ENCODE measurements around the gene LARP1. TPM values are rescaled to one million over a fixed set of nuclear protein-coding genes. Genes with fewer than 3 reads are reported as not detected.

LARP1 gene
- total and polyA plus RNA-seq, 9 of the 15 experiments (the other 6 are each of a cell fraction or from before 2014, with no cell fraction given): 22.6 to 300 (median 92.0) TPM

- TF ChIP-seq RBBP5 (IDR thresholded peaks at IDR 0.05; ENCODE audit: borderline replicate concordance, insufficient read depth, low read length, poor library complexity, severe bottlenecking): no peak
- TF ChIP-seq KAT2B (IDR thresholded peaks at IDR 0.05; ENCODE audit: low read depth, low read length): no peak
- no peak for TF ChIP-seq ZKSCAN8 (CRISPR knock-in tag; IDR thresholded peaks at IDR 0.05)
- TF ChIP-seq MYNN (IDR thresholded peaks at IDR 0.05): no peak
- TF ChIP-seq MYNN (CRISPR knock-in tag; IDR thresholded peaks at IDR 0.05): no peak
- no peak for TF ChIP-seq EP400 (IDR thresholded peaks at IDR 0.05)
- TF ChIP-seq, protein P1, sequence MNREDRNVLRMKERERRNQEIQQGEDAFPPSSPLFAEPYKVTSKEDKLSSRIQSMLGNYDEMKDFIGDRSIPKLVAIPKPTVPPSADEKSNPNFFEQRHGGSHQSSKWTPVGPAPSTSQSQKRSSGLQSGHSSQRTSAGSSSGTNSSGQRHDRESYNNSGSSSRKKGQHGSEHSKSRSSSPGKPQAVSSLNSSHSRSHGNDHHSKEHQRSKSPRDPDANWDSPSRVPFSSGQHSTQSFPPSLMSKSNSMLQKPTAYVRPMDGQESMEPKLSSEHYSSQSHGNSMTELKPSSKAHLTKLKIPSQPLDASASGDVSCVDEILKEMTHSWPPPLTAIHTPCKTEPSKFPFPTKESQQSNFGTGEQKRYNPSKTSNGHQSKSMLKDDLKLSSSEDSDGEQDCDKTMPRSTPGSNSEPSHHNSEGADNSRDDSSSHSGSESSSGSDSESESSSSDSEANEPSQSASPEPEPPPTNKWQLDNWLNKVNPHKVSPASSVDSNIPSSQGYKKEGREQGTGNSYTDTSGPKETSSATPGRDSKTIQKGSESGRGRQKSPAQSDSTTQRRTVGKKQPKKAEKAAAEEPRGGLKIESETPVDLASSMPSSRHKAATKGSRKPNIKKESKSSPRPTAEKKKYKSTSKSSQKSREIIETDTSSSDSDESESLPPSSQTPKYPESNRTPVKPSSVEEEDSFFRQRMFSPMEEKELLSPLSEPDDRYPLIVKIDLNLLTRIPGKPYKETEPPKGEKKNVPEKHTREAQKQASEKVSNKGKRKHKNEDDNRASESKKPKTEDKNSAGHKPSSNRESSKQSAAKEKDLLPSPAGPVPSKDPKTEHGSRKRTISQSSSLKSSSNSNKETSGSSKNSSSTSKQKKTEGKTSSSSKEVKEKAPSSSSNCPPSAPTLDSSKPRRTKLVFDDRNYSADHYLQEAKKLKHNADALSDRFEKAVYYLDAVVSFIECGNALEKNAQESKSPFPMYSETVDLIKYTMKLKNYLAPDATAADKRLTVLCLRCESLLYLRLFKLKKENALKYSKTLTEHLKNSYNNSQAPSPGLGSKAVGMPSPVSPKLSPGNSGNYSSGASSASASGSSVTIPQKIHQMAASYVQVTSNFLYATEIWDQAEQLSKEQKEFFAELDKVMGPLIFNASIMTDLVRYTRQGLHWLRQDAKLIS (CRISPR knock-in tag; IDR thresholded peaks at IDR 0.05): 0 out of 2 replicates have a peak, but pooled peaks have one; percentile 6
- peak; percentile 9; the same call in 1 of the 2 replicates for TF ChIP-seq NFRKB (IDR thresholded peaks at IDR 0.05; ENCODE audit: low read depth)
- peak in 1 of 3 experiments; percentile 15; a peak in 1 of 6 replicates for TF ChIP-seq ZBTB11 (CRISPR knock-in tag; IDR thresholded peaks at IDR 0.05)
- TF ChIP-seq PHF20 (IDR thresholded peaks at IDR 0.05; ENCODE audit: partially characterized antibody): no peak
- TF ChIP-seq ETV1 (tag; conservative IDR thresholded peaks at IDR 0.05; ENCODE audit: low read depth): no peak
- TF ChIP-seq, protein P2, sequence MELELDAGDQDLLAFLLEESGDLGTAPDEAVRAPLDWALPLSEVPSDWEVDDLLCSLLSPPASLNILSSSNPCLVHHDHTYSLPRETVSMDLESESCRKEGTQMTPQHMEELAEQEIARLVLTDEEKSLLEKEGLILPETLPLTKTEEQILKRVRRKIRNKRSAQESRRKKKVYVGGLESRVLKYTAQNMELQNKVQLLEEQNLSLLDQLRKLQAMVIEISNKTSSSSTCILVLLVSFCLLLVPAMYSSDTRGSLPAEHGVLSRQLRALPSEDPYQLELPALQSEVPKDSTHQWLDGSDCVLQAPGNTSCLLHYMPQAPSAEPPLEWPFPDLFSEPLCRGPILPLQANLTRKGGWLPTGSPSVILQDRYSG (tag; conservative IDR thresholded peaks at IDR 0.05; ENCODE audit: low read depth): no peak
- TF ChIP-seq NCOA1 (IDR thresholded peaks at IDR 0.05; ENCODE audit: low read depth): no peak
- TF ChIP-seq ZNF766 (CRISPR knock-in tag; conservative IDR thresholded peaks at IDR 0.05): no peak
- no peak for TF ChIP-seq ZFP1 (CRISPR knock-in tag; IDR thresholded peaks at IDR 0.05)
- no peak for TF ChIP-seq ZNF696 (CRISPR knock-in tag; conservative IDR thresholded peaks at IDR 0.05)
- peak in 1 of 2 experiments; percentile 27; a peak in 1 of 4 replicates for TF ChIP-seq NONO (IDR thresholded peaks at IDR 0.05; ENCODE audit: low read depth in 2 of 2, low read length in 1 of 2)
- no peak for TF ChIP-seq ZNF282 (CRISPR knock-in tag; IDR thresholded peaks at IDR 0.05)
- no peak for TF ChIP-seq ZZZ3 (IDR thresholded peaks at IDR 0.05)
- TF ChIP-seq FIP1L1 (IDR thresholded peaks at IDR 0.05; ENCODE audit: low read depth, low read length, poor library complexity, severe bottlenecking): peak; percentile 52
Observed at GRCh38 chr5:154755361-154756008, at the start of gene LARP1 (continued).
